RWPE2 (cell line): Measurements from ENCODE around the gene MSL1.

Experiments
- ATAC-seq: fragments of 200-7000 bp; cut with Tn5 transposase; 3 replicates; pipeline ENCODE4 v1.9.1; 2021; ENCODE audit warnings: low read depth
- DNase-seq: peaks from one replicate; pipeline ENCODE4 v3.0.0-alpha.2; 2020; ENCODE audit warnings: low spot score
- H3K27ac ChIP-seq: fragments of 450-650 bp; 2 replicates; pipeline ENCODE4 v1.5.1; 2017; ENCODE audit warnings: mild to moderate bottlenecking; ENCODE audit not compliant: poor library complexity, severe bottlenecking
- H3K27me3 ChIP-seq: fragments of 250-450 bp; sonication (Bioruptor Pico); 2 replicates; pipeline ENCODE4 v1.5.1; 2021; ENCODE audit warnings: mild to moderate bottlenecking, moderate library complexity; ENCODE audit not compliant: insufficient read depth, poor library complexity, severe bottlenecking
- H3K36me3 ChIP-seq: fragments of 250-450 bp; sonication (Bioruptor Pico); 2 replicates; pipeline ENCODE4 v1.5.1; 2020; ENCODE audit warnings: low read depth, mild to moderate bottlenecking, moderate library complexity
- H3K4me1 ChIP-seq: fragments of 250-450 bp; sonication (Bioruptor Pico); 2 replicates; pipeline ENCODE4 v1.5.1; 2021; ENCODE audit warnings: mild to moderate bottlenecking, moderate library complexity; ENCODE audit not compliant: insufficient read depth, poor library complexity, severe bottlenecking
- H3K4me3 ChIP-seq: fragments of 250-450 bp; sonication (Bioruptor Pico); 2 replicates; pipeline ENCODE4 v1.5.1; 2021; ENCODE audit warnings: mild to moderate bottlenecking, moderate library complexity; ENCODE audit not compliant: severe bottlenecking
- H3K9me3 ChIP-seq: fragments of 250-450 bp; sonication (Bioruptor Pico); 2 replicates; pipeline ENCODE4 v1.5.1; 2021; ENCODE audit warnings: mild to moderate bottlenecking, moderate library complexity; ENCODE audit not compliant: severe bottlenecking
- TF ChIP-seq, protein P1 (sequence below): fragments of 450-650 bp; IDR thresholded peaks from one replicate; pipeline ENCODE4 v1.5.1; 2017; ENCODE audit warnings: mild to moderate bottlenecking, moderate library complexity; ENCODE audit not compliant: poor library complexity, severe bottlenecking

The MSL1 gene

DNA sequence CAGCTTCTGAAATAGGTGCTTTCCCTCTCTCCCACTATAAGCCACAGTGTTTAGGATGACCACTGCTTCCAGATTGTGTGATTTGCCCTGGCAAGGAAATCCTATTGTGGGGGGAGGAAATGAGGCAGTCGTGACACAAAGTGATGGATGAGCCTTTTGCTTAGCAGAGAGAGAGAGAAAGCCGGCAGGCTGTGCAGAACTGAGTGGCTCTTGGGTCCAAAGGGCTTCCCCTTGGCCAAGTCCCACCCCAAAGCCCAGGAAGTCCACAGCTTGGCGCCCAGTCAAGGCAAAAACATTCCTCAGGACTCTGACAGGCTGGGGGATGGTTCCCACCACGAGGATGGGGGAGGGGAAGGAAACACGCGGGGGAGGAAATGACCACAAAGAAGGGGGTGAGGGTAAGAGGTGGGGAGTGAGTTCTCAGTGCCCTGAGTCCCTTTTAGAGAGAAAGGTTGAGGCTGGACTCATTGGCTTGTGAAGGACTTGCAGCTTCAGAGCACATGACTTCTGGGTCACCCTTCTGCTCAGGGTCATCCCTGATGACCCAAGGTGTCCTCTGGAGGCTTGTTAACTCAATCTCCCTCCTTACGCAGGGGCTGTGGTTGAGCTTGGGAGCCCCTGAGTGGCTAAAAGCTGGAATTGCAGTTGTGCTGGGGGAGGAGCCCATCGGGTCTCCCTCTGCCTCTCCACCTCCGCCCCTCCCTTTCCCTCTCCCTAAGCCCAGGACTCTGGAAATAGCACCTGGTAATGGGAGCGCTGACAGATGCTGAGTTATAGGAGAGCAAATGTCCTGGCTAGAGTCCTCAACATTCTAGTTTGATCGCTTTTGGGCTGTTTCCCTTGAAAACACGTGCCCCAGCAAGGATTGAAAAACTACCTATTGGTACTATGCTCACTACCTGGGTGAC lies 10.3 kb upstream of the MSL1 start:
- Histone ChIP-seq H3K4me3 (no peak overlapping the region), H3K9me3 (no peaks in the 10 kb centered on the region), H3K27ac (peak overlapping the region; percentile 75), H3K36me3 (no peaks in the 10 kb centered on the region), H3K4me1 (peaks cover 46% of the 10 kb centered on the region), H3K27me3 (no peaks in the 10 kb centered on the region)
- ATAC-seq, result peak; percentile 77
- TF ChIP-seq, protein P1, sequence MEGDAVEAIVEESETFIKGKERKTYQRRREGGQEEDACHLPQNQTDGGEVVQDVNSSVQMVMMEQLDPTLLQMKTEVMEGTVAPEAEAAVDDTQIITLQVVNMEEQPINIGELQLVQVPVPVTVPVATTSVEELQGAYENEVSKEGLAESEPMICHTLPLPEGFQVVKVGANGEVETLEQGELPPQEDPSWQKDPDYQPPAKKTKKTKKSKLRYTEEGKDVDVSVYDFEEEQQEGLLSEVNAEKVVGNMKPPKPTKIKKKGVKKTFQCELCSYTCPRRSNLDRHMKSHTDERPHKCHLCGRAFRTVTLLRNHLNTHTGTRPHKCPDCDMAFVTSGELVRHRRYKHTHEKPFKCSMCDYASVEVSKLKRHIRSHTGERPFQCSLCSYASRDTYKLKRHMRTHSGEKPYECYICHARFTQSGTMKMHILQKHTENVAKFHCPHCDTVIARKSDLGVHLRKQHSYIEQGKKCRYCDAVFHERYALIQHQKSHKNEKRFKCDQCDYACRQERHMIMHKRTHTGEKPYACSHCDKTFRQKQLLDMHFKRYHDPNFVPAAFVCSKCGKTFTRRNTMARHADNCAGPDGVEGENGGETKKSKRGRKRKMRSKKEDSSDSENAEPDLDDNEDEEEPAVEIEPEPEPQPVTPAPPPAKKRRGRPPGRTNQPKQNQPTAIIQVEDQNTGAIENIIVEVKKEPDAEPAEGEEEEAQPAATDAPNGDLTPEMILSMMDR, result peak; percentile 86
- DNase-seq, result peak; percentile 86

DNA sequence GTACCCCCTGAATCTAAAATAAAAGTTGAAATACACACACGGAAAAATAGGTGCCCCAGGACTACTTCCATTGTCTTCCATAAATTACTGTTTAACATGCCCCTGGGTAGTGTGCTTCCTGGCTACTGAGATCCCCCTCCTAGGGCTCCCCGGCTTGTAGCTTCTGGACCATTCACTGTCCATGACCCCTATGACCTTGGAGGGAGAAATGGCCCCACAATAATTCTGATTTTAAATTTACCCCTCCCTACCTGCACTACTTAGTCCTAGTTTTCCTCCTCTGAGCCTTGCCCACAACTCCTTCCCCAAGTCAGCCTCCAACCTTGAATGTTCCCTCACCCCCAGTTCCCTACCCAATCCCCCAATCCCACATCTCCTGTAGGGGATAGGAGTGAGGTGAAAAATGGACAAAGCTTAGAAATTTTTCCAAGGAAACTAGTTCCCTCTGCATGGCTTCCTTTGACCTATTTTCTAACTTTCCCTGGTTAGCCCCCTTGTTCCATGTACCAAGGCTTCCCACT lies 9.5 kb upstream of the MSL1 start:
- no peak for DNase-seq
- H3K36me3 ChIP-seq, result no peaks in the 10 kb centered on the region
- no peaks in the 10 kb centered on the region for H3K27me3 ChIP-seq
- peaks cover 46% of the 10 kb centered on the region for H3K4me1 ChIP-seq
- no peak overlapping the region for H3K4me3 ChIP-seq
- no peak for ATAC-seq
- H3K27ac ChIP-seq, result peak overlapping the region; percentile 75
- TF ChIP-seq, protein P1, result no peak
- H3K9me3 ChIP-seq, result no peaks in the 10 kb centered on the region

DNA sequence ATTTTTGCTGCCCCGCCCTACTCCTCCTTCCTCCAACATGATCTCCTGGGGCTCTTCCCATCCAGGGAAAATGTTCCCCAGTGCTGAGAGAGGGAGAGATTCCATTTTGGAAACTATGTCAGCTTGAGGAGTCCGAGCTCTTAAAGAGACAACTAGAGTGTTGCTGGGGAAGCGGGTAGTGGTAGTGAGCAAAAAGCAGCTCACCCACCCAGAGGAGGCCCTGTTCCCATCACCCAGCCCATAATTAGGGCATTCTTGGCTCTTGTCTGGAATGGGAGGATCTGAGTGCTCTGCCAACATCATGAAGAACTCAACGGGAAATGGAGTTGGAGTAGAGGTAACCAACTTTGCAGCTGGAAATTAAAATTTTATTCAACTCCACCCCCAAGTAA lies 9.1 kb upstream of the MSL1 start:
- Histone ChIP-seq H3K36me3 (no peaks in the 10 kb centered on the region), H3K27me3 (no peaks in the 10 kb centered on the region), H3K9me3 (no peaks in the 10 kb centered on the region), H3K27ac (peak overlapping the region; percentile 75), H3K4me1 (peaks cover 46% of the 10 kb centered on the region), H3K4me3 (no peak overlapping the region)
- TF ChIP-seq, protein P1, result no peak
- no peak for DNase-seq
- no peak for ATAC-seq

DNA sequence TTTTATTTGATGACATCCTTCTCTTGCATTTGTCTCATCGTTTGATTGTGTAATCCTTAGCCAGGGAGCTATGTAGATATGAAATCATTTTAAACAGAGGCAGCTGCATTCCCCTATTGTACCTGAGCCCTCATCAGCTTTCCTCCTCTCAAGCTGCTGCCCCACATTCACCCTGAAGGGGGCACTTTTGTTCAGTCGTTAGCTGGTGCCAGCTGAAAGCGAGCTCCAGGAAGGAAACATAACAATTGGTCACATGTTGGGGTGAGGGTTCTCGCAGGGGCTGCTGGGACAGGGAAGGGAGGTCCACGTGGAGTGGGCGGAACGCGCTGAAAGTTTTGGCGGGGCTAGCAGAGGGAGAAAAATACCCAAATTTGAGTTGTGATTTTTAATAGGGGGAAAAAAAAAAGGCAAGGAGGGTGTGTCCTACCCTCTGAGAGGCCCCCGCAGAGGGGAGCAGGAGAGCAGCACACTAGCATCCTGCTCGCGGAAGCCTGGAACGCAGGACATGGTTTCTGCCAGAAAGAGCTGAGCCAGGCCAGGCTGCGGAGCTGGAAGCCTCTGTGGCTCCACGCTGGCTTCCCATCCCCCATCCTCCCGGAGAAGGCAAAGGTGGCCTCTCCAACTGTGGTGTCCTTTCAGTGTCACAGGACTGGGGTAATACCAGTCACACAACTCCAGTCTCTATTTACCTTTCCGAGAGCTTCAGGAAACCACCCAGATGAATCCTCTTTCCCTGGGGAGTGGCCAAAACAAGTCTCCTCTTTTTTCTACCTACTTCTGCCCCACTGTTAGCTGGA lies 8.5 kb upstream of the MSL1 start:
- H3K27me3 ChIP-seq, result no peaks in the 10 kb centered on the region
- TF ChIP-seq, protein P1, result peak; percentile 92
- DNase-seq (peak; percentile 87), ATAC-seq (peak; percentile 62)
- peaks cover 41% of the 10 kb centered on the region for H3K4me1 ChIP-seq
- H3K27ac ChIP-seq, result peak overlapping the region; percentile 75
- H3K36me3 ChIP-seq, result no peaks in the 10 kb centered on the region
- H3K4me3 ChIP-seq, result peak overlapping the region; percentile 4
- H3K9me3 ChIP-seq, result no peaks in the 10 kb centered on the region
